ENCODE measurements around the gene PLEKHH1. TPM values are rescaled to one million over a fixed set of nuclear protein-coding genes. Genes with fewer than 3 reads are reported as not detected.

The PLEKHH1 gene
- total RNA-seq, 1 experiment from 2014 or later, result 6.7 TPM

- DNase-seq (ENCODE audit: low read depth, low spot score) (no peak), ATAC-seq (no peak)
- Histone ChIP-seq H3K4me3 (ENCODE audit: low read depth in 2 of 2, low read length in 2 of 2) (peak overlapping the region; percentile 52 to 54), H3K27ac (ENCODE audit: low read length) (peak overlapping the region; percentile 70), H3K27me3 (ENCODE audit: control insufficient read depth, insufficient read depth, low read length) (no peaks in the 10 kb centered on the region), H3K4me1 (ENCODE audit: control insufficient read depth, insufficient read depth, low read length) (no peaks in the 10 kb centered on the region), H3K9me3 (ENCODE audit: control insufficient read depth, insufficient read depth, low read depth, low read length) (no peaks in the 10 kb centered on the region), H3K36me3 (ENCODE audit: control insufficient read depth, insufficient read depth, low read length) (no peaks in the 10 kb centered on the region; the same call in 1 of the 2 replicates)
- ChIA-PET CTCF (no interaction called here), POLR2A (interaction anchor here (0.6 kb wide), 1 partner anchor 10 kb away, joined by 4 read pairs; no protein-coding TSS in a partner anchor)
- no peak for TF ChIP-seq POLR2AphosphoS5 (IDR thresholded peaks at IDR 0.05; ENCODE audit: low read depth, low read length)
- TF ChIP-seq REST (IDR thresholded peaks at IDR 0.05; ENCODE audit: insufficient read depth in 1 of 2, low read depth in 2 of 2, low read length in 1 of 2), result no peak
- no peak for TF ChIP-seq CTCF (IDR thresholded peaks at IDR 0.05)
- no peak for TF ChIP-seq SIN3A (IDR thresholded peaks at IDR 0.05; ENCODE audit: borderline replicate concordance, insufficient read depth, low read depth, low read length)
- no peak for TF ChIP-seq TCF7L2 (IDR thresholded peaks at IDR 0.05; ENCODE audit: low read depth, low read length)
- intact Hi-C loops (cut with micrococcal nuclease; ENCODE audit: unreplicated experiment) (no loop called here), in situ Hi-C loops (cut with HindIII; ENCODE audit: low pct_unique_long_range_greater_than_20kb, low sequenced_read_pairs) (no loop called here)
- no TSS peak for BruUV-seq (replicated peaks)
These were observed 488 bp upstream of the PLEKHH1 start for GRCh38 chr14:67532606-67532997.

GRCh38 chr14:67533754-67534085 lies 630 bp downstream of the PLEKHH1 start:
- POLR2A ChIA-PET, result no interaction called here
- peak overlapping the region; percentile 34; the same call in 1 of the 2 replicates for H3K27ac ChIP-seq (ENCODE audit: low read length)
- peak overlapping the region; percentile 52 to 54 for H3K4me3 ChIP-seq (ENCODE audit: low read depth in 2 of 2, low read length in 2 of 2)
- no peaks in the 10 kb centered on the region for H3K9me3 ChIP-seq (ENCODE audit: control insufficient read depth, insufficient read depth, low read depth, low read length)
- no peak for TF ChIP-seq POLR2AphosphoS5 (IDR thresholded peaks at IDR 0.05; ENCODE audit: low read depth, low read length)
- no peak for TF ChIP-seq TCF7L2 (IDR thresholded peaks at IDR 0.05; ENCODE audit: low read depth, low read length)
- no peak for TF ChIP-seq CTCF (IDR thresholded peaks at IDR 0.05)
- no peak for TF ChIP-seq REST (IDR thresholded peaks at IDR 0.05; ENCODE audit: insufficient read depth in 1 of 2, low read depth in 2 of 2, low read length in 1 of 2)
- TF ChIP-seq SIN3A (IDR thresholded peaks at IDR 0.05; ENCODE audit: borderline replicate concordance, insufficient read depth, low read depth, low read length), result no peak
- ATAC-seq (peak; percentile 18; the same call in 1 of the 2 replicates), DNase-seq (ENCODE audit: low read depth, low spot score) (no peak)
- BruUV-seq (replicated peaks), result no TSS peak
- in situ Hi-C loops (cut with HindIII; ENCODE audit: low pct_unique_long_range_greater_than_20kb, low sequenced_read_pairs) (no loop called here), intact Hi-C loops (cut with micrococcal nuclease; ENCODE audit: unreplicated experiment) (no loop called here)
- CTCF ChIA-PET, result no interaction called here
- no peaks in the 10 kb centered on the region for H3K4me1 ChIP-seq (ENCODE audit: control insufficient read depth, insufficient read depth, low read length)
- H3K36me3 ChIP-seq (ENCODE audit: control insufficient read depth, insufficient read depth, low read length), result no peaks in the 10 kb centered on the region; the same call in 1 of the 2 replicates
- no peaks in the 10 kb centered on the region for H3K27me3 ChIP-seq (ENCODE audit: control insufficient read depth, insufficient read depth, low read length)

Data from Panc1 (cell line).